ENCODE results near the gene HCFC1R1. TPM values are rescaled to one million over a fixed set of nuclear protein-coding genes. Genes with fewer than 3 reads are reported as not detected.

HCFC1R1 gene
- total RNA-seq, 1 experiment from 2014 or later: 60.0 TPM

DNA sequence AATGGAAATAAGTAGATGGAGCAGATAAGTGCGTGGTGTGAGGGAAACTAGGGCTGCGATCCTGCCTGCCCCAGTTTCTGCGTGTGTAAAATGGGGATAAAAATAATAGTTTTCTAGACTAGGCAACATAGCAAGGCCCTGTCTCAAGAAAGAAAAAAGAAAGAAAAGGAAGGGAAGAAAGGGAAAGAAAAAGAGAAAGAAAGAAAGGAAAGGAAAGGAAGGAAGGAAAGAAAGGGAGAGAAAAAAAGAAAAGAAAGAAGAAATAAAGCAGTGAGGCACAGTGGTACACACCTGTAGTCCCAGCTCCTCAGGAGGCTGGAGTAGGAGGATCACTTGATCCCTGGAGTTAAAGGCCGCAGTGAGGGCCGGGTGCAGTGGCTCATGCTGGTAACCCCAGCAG lies 41.3 kb downstream of the HCFC1R1 start:
- DNase-seq (ENCODE audit: low read depth, low spot score): no peak
- no peak for ATAC-seq
- ChIA-PET POLR2A (interaction anchor here (1.0 to 1.6 kb wide), 4 partner anchors 11 to 99 kb away, joined by 3 read pairs; partner anchors contain the start of gene FLYWCH2), CTCF (interaction anchor here (1.1 to 1.5 kb wide), 4 partner anchors 9 to 114 kb away, joined by 3 to 5 read pairs (median 4); no protein-coding TSS in a partner anchor), RAD21 (ENCODE audit: low non-redundant PET in 1 of 2, low total read pairs in 2 of 2, uncharacterized antibody in 2 of 2, unreplicated experiment in 2 of 2) (no interaction called here)
- no peaks in the 10 kb centered on the region for H3K27me3 ChIP-seq (ENCODE audit: insufficient read depth, low read length)
- H3K4me2 ChIP-seq (ENCODE audit: low read length): peak overlapping the region; percentile 86; the same call in 1 of the 2 replicates
- peaks cover 24 to 44% of the 10 kb centered on the region in 2 experiments for H3K4me1 ChIP-seq (ENCODE audit: control insufficient read depth in 1 of 2, insufficient read depth in 2 of 2, low read length in 2 of 2)
- peak overlapping the region; percentile 99 for H3K9ac ChIP-seq (ENCODE audit: low read length)
- no peaks in the 10 kb centered on the region for H3K9me3 ChIP-seq (ENCODE audit: control insufficient read depth in 1 of 2, insufficient read depth in 1 of 2, low read depth in 1 of 2, low read length in 2 of 2)
- H2AFZ ChIP-seq (ENCODE audit: low read depth, low read length, poor library complexity, severe bottlenecking): no peak overlapping the region
- no TSS peak for BruUV-seq (replicated peaks)
- peaks cover 27% of the 10 kb centered on the region for H3K79me2 ChIP-seq (ENCODE audit: insufficient read depth, low read length)
- intact Hi-C loops (cut with micrococcal nuclease): loop anchor here (5.0 kb wide), 1 partner anchor 40 kb away; the partner anchor contains the start of genes HCFC1R1, THOC6 and TNFRSF12A
- no peak overlapping the region for H3K4me3 ChIP-seq (replicated peaks in 1 of 2; ENCODE audit: low read depth in 1 of 2, low read length in 2 of 2)
- peaks cover 0 to 10% of the 10 kb centered on the region in 2 experiments; a peak in 1 of 4 replicates for H3K36me3 ChIP-seq (ENCODE audit: control insufficient read depth in 1 of 2, insufficient read depth in 2 of 2, low read length in 2 of 2)
- H3K27ac ChIP-seq (ENCODE audit: low read depth, low read length): no peak overlapping the region
- TF ChIP-seq FOSL1 (IDR thresholded peaks at IDR 0.05; ENCODE audit: low read depth) (no peak), SRF (IDR thresholded peaks at IDR 0.05; ENCODE audit: low read depth) (no peak), POLR2AphosphoS5 (IDR thresholded peaks at IDR 0.05; ENCODE audit: low read depth, low read length) (no peak), POLR2A (IDR thresholded peaks at IDR 0.05; ENCODE audit: borderline replicate concordance, extremely low read depth, insufficient read depth, insufficient read length) (no peak), JUND (IDR thresholded peaks at IDR 0.05) (no peak), SIN3A (IDR thresholded peaks at IDR 0.05; ENCODE audit: low read depth) (no peak), ZNF274 (IDR thresholded peaks at IDR 0.05; ENCODE audit: low read depth, low read length) (no peak), CBX3 (IDR thresholded peaks at IDR 0.05; ENCODE audit: low read depth) (no peak), TCF7L2 (IDR thresholded peaks at IDR 0.05; ENCODE audit: borderline replicate concordance, extremely low read depth, insufficient read depth, insufficient read length) (no peak)
- no peaks in the 10 kb centered on the region for H4K20me1 ChIP-seq (ENCODE audit: insufficient read depth)
- H3K9me2 ChIP-seq (ENCODE audit: insufficient read depth): no peaks in the 10 kb centered on the region

DNA sequence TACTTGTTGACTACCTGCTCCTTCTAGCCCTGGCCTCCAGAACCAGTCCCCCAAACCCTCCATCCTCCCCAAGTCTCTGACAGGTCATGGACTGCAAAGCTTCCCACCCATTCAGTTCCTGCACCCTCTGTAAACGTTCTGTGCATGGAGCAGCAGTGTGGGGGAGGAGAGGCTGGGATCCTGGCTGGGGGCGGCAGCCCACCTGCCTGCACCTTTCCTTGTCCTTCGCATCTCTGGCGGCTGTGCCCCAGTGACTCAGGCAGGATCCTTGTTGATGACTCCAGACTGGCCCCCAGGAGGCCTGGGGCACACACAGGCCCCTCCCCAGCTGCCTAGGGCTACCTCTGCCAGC lies 41.9 kb downstream of the HCFC1R1 start:
- peaks cover 0 to 11% of the 10 kb centered on the region in 2 experiments; a peak in 1 of 4 replicates for H3K36me3 ChIP-seq (ENCODE audit: control insufficient read depth in 1 of 2, insufficient read depth in 2 of 2, low read length in 2 of 2)
- H4K20me1 ChIP-seq (ENCODE audit: insufficient read depth): no peaks in the 10 kb centered on the region
- TF ChIP-seq, protein P1, sequence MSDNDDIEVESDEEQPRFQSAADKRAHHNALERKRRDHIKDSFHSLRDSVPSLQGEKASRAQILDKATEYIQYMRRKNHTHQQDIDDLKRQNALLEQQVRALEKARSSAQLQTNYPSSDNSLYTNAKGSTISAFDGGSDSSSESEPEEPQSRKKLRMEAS (IDR thresholded peaks at IDR 0.05): no peak
- no peak for TF ChIP-seq ZNF274 (IDR thresholded peaks at IDR 0.05; ENCODE audit: low read depth, low read length)
- no peak for TF ChIP-seq FOSL1 (IDR thresholded peaks at IDR 0.05; ENCODE audit: low read depth)
- no peak for TF ChIP-seq ZFX (IDR thresholded peaks at IDR 0.05)
- no peak for TF ChIP-seq RAD21 (IDR thresholded peaks at IDR 0.05; ENCODE audit: low read depth)
- TF ChIP-seq POLR2A (IDR thresholded peaks at IDR 0.05; ENCODE audit: borderline replicate concordance, extremely low read depth, insufficient read depth, insufficient read length): no peak
- TF ChIP-seq CEBPB (IDR thresholded peaks at IDR 0.05; ENCODE audit: low read depth): no peak
- TF ChIP-seq CBX3 (IDR thresholded peaks at IDR 0.05; ENCODE audit: low read depth): no peak
- H3K4me1 ChIP-seq (ENCODE audit: control insufficient read depth in 1 of 2, insufficient read depth in 2 of 2, low read length in 2 of 2): peaks cover 24 to 44% of the 10 kb centered on the region in 2 experiments
- ATAC-seq: no peak
- ChIA-PET CTCF (interaction anchor here (1.0 to 1.3 kb wide), 2 partner anchors 10 to 46 kb away, joined by 3 read pairs; no protein-coding TSS in a partner anchor), RAD21 (ENCODE audit: low non-redundant PET in 1 of 2, low total read pairs in 2 of 2, uncharacterized antibody in 2 of 2, unreplicated experiment in 2 of 2) (no interaction called here), POLR2A (interaction anchor here (1.2 to 2.8 kb wide), 5 partner anchors 12 to 99 kb away, joined by 3 to 11 read pairs (median 6); partner anchors contain the start of genes FLYWCH2, HCFC1R1, THOC6 and TNFRSF12A)
- no peaks in the 10 kb centered on the region for H3K9me2 ChIP-seq (ENCODE audit: insufficient read depth)
- BruUV-seq (replicated peaks): no TSS peak
- no peaks in the 10 kb centered on the region for H3K9me3 ChIP-seq (ENCODE audit: control insufficient read depth in 1 of 2, insufficient read depth in 1 of 2, low read depth in 1 of 2, low read length in 2 of 2)
- intact Hi-C loops (cut with micrococcal nuclease): loop anchor here (5.0 kb wide), 1 partner anchor 40 kb away; the partner anchor contains the start of genes HCFC1R1, THOC6 and TNFRSF12A
- H3K27me3 ChIP-seq (ENCODE audit: insufficient read depth, low read length): no peaks in the 10 kb centered on the region
- H3K27ac ChIP-seq (ENCODE audit: low read depth, low read length): no peak overlapping the region; the same call in 1 of the 2 replicates
- peak overlapping the region; percentile 86 for H3K4me2 ChIP-seq (ENCODE audit: low read length)
- peaks cover 32% of the 10 kb centered on the region for H3K79me2 ChIP-seq (ENCODE audit: insufficient read depth, low read length)
- no peak overlapping the region for H3K4me3 ChIP-seq (replicated peaks in 1 of 2; ENCODE audit: low read depth in 1 of 2, low read length in 2 of 2)
- no peak overlapping the region for H2AFZ ChIP-seq (ENCODE audit: low read depth, low read length, poor library complexity, severe bottlenecking)
- DNase-seq (ENCODE audit: low read depth, low spot score): no peak
- peak overlapping the region; percentile 99 for H3K9ac ChIP-seq (ENCODE audit: low read length)

Data from HCT116 (cell line).